B cell (primary cell): ENCODE results near the gene MEAK7.

Experiments used
- CTCF ChIP-seq: fragments of 200-600 bp; IDR thresholded peaks from one replicate; pipeline ENCODE4 v1.8.0; 2022; ENCODE audit warnings: antibody characterized with exemption, mild to moderate bottlenecking
- EZH2 ChIP-seq: IDR thresholded peaks from 2 replicates; pipeline ENCODE4 v1.6.1; 2012; ENCODE audit warnings: borderline replicate concordance, low read depth, mild to moderate bottlenecking, moderate library complexity, low read length; ENCODE audit not compliant: insufficient read depth, poor library complexity, severe bottlenecking

- TF ChIP-seq CTCF (no peak), EZH2 (no peak)
These were observed 7.5 kb downstream of the MEAK7 start for GRCh38 chr16:84496991-84497390.
